SIG-M5 (cell line): ENCODE results near the gene MARCKSL1.

Experiments
- DNase-seq: peaks from one replicate; lab custom pipeline; 2025; lab: John Stamatoyannopoulos, UW

Gene MARCKSL1

DNA sequence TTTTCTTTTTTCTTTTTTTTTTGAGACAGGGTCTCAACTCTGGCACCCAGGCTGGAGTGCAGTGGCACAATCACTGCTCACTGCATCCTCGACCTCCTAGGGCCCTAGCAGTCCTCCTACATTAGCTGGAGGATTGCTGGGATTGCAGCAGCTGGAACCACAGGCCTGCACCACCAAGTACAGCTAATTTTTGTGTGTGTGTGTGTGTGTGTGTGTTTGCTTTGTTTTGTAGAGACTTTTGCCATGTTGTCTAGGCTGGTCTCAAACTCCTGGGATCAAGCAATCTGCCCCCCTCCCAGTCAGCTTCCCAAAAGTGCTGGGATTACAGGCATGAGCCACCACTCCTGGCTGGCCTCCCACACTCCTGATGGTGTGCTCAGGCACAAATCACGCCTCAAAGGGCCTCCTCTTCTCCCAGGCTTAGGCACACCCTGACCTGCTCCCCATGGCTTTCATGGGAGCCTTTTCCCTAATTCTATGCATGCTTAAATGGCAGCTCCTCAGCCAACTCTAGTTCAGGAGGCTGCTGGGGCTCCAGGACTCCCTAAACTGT, 16.9 kb upstream of the MARCKSL1 start:
- no peak for DNase-seq

DNA sequence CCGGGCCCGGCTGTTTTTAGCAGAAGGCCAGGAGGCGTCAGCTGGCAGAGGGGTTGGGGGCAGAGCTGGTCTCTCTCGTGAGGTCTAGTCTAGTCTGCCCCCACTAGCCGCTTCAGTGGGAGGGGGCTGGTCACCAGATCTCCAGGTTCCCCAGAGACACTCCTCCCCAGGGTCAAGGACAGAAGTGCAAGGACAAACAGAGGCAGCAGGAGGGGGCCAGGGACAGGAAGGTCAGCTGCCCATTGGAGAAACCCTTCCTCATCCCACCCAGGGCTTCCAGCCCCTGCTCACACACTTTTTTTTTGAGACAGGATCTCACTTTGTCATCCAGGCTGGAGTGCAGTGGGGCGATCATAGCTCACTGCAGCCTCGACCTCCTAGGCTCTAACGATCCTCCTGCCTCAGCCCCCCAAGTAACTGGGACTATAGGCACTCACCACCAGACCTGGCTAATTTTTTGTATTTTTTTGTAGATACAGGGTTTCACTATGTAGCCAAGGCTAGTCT, 16.3 kb upstream of the MARCKSL1 start:
- DNase-seq = no peak

- DNase-seq = peak; percentile 28
Measured at GRCh38 chr1:32351399-32352238, 15.6 kb upstream of the MARCKSL1 start.

GRCh38 chr1:32350785-32351398, 14.9 kb upstream of the MARCKSL1 start:
- DNase-seq = no peak

DNA sequence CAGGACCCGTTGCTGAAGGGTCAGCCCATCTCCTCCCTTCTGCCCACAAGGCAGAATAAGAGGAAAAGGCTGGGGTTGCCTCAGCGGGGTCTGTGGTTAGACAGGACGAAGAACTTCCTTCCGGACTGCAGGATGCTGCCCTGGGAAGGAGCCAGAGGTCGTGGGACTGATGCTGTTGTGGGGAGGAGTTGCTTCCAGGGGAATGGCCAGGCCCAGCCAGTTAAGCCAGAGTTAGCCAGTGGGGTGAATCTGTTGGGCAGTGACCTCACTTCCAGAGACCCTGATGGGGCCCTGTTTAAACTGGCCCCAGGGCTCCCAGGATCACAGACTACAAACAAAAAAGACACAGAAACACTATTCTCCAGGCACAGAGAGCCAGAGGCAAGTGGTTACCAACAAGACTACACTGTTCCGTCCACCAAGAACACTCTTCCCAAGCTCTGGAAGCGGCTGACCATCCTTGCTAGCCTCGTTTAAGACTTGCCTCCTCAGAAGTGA, 13.2 kb upstream of the MARCKSL1 start:
- no peak for DNase-seq

GRCh38 chr1:32346532-32347157, 10.6 kb upstream of the MARCKSL1 start:
- DNase-seq = no peak

DNA sequence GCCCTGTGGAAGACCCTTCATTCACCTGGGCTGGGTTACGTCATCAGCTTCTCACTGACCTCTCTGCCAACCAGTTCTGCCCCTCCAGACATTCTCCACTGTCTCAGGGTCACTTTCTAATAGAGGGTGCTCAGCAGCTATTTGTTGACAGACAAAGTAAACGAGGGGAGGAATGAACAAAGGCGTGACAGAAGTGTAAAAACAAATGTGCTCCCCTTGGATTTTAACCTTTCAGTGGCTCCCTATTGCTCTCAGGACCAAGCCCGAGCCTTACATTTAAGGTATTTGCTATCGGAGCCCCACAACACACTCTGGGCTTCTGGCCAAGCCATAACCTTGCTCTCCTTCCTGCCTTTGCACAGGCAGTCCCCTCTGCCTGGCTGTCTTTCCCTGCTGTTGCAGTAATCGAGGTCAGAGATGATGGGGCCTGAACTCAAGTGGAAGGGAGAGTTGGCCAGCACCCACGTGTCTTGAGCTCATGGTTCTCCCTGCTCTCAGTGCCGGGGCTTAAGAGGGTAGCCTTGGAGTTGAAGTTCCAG, 9.3 kb upstream of the MARCKSL1 start:
- no peak for DNase-seq

- DNase-seq = no peak
Measured at GRCh38 chr1:32342704-32343103, 6.7 kb upstream of the MARCKSL1 start.

GRCh38 chr1:32341971-32342370, 5.9 kb upstream of the MARCKSL1 start:
- DNase-seq = no peak

- no peak for DNase-seq
Measured at GRCh38 chr1:32341186-32341757, 5.2 kb upstream of the MARCKSL1 start.

DNA sequence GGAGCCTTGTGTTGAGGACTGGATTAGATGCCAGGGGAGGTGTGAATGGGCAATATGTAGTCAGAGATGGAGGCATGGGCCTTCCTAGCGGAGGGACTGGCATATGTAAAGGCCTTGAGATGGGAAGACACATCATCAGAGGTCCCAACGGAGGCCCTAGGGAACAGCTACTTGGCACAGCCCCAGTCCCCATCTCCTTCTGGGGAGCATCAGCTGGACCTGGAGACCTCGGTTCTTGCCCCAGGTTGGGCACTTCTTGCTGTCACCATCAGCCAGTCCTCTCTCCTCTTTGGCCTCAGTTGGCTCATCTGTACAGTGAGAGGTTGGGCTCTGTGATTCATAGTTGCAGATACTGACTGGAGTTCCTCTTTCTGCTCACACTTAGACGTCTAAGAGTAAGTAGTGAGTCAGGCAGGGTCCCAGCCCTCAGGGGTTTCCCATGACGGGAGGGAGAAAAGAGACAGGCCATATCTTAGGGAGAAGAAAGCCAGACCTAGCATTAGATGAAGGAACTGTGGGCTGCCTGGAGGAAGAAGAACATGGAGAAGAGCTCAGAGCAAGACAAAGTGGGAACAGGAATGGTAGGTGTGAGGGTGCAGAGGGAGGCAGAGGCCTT, 3.4 kb upstream of the MARCKSL1 start:
- peak; percentile 57 for DNase-seq

DNA sequence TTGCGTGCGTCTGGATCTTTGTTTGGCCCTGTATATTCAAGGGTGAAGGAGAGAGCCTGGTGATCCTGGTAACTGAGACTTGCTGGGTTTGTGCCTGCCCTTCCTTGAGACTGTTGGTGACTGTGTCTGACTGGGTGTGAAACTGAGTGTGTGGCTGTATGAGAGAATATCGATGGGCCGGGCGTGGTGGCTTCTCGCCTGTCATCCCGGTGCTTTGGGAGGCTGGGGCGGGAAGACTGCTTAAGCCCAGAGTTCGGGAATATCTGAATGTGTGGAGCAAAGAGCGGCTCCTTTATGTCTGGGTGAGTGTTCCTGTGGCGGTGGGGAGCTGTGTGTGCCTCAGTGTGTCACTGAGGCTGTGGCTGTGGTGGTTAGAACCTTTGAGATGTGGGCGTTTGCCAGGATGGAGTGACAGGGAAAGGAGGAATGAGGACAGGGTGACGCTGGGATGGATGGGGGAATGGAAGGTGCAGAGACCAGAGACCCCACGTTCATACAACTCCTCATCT, 2.7 kb upstream of the MARCKSL1 start:
- DNase-seq = no peak

GRCh38 chr1:32337855-32338636, 2.0 kb upstream of the MARCKSL1 start:
- no peak for DNase-seq

GRCh38 chr1:32336963-32337675, 1.1 kb upstream of the MARCKSL1 start:
- peak; percentile 85 for DNase-seq

GRCh38 chr1:32336591-32336932, 529 bp upstream of the MARCKSL1 start:
- no peak for DNase-seq

GRCh38 chr1:32335535-32335789, 571 bp downstream of the MARCKSL1 start:
- no peak for DNase-seq

DNA sequence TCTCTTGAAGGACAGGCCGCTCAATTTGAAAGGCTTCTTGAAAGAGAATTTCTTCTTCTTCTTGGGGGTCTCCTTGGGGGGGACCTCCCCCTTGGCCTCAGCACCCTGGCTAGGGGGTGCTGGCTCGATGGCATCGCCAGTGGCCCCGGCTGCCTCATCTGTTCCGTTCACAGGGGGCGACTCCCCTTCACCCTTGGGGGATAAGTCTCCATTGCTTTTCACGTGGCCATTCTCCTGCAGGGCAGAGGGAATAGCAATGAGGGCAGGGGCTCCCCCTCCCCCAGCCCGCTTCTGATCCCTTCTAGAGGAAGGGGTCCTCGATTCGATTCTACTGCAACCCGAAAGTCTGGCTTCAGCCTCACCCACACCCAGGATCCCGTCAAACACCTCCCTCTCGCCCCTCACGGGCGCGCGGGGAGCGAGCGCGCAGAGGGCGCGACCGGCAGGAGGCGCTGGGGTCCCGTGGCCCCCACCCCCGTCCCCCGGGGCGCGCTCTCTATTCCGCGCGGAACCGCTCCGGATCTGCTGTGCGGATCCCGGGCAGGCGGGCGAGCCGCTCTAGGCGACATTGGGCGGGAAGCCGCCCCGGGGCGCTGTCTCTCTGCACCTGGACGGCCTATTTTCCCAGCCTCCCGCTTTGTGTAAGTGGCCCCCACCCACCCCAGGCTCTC, 1.0 kb downstream of the MARCKSL1 start:
- no peak for DNase-seq

DNA sequence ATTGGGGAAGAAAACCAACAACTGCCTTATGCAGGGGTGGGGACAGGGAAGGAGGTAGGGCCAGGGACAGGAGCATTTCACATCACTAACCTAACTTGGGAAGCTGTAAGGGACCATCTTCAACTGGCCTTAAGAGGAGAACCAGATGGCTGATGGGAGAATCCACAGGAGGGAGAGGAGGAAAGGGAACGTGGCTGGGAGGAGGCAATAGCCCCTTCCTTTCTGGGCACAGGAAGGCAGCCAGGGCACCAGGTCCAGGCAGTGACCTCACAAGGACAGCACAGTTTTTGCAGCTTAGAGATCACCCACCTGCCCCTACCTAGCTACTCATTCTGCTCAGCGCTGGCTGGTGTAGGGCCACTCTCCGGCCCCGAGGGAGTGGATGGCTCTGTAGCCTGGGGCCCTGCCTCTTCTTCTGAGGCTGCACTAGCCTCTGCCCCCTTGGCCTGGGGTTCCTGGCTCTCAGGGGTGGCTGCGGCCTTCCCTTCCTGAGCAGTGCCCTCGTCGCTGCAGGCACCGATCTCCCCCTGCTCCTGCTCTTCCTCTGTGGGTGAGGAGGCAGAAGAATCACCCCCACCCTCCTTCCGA, 1.7 kb downstream of the MARCKSL1 start:
- DNase-seq = no peak
